HG03066 (cell line): ENCODE results near the gene SPDYC.

ENCODE experiments used
- ATAC-seq: cut with Tn5 transposase; IDR thresholded peaks from one replicate; pipeline ENCODE4 v1.9.1; 2021; ENCODE audit warnings: low read depth; ENCODE audit not compliant: unreplicated experiment

The SPDYC gene

DNA sequence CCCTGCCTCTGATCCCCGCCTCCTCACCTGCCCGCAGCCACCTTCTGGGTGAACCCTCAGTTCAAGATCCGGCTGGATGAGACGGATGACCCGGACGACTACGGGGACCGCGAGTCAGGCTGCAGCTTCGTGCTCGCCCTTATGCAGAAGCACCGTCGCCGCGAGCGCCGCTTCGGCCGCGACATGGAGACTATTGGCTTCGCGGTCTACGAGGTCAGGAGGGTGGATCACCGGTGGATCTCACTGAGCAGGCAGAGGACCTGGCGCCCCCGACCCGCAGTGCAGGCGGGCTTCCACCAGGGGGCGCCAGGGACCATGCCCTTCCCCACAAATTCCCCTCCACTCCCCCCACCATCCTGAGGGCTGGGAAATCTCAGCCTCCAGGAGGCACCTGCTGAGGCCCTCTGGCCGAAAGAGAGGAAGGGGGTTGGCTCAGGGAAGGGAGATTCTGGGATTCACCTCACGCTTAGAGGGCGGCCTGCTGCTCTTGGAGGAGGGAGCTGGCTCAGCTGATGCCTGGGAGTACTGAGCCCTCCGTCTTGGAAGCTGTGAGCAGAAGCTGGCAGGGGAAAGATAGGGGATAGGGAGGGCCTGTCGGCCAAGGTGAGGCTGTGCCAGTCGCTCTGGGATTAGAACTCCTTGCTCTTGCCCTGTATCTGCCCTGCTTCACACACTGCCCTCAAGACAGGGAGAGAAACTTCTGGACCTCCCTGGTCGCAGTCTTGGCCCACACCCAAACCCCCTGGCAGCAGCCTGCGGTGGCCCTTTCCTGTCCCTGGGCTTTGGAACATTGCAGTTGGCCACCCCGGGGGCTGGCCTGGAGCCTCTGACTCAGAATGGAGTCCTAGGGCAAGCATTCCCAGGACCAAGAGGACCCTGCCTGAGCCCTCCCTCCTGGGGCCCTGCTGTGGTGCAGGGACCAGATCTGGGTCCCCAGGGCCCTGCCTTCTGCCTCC lies 34.9 kb downstream of the SPDYC start:
- no peak for ATAC-seq

DNA sequence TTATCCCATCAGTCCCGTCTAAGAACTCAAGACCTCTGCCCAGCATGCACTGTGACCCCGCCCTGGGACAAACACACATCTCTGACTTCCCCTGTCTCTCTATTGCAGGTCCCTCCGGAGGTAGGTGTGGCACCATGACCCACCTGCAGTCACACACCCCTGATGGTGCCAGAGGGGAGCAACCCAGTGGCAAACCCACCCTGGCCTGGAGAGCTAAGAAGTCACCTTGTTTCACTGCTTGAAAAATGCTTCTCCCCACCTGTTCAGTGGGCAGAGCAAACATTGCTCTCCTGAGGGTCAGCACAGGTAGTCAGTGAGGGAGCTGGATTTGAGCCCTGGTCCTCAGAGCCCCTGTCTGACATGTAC lies 35.6 kb downstream of the SPDYC start:
- ATAC-seq = no peak

DNA sequence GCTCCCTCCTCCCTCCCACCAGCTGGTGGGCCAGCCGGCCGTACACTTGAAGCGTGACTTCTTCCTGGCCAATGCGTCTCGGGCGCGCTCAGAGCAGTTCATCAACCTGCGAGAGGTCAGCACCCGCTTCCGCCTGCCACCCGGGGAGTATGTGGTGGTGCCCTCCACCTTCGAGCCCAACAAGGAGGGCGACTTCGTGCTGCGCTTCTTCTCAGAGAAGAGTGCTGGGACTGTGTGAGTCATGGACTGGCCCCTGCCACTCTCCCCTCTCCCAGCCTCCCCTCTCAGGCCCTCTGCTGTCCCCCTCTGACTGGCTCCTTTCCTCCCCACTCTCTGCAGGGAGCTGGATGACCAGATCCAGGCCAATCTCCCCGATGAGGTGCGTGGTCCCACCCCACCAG lies 36.4 kb downstream of the SPDYC start:
- no peak for ATAC-seq

DNA sequence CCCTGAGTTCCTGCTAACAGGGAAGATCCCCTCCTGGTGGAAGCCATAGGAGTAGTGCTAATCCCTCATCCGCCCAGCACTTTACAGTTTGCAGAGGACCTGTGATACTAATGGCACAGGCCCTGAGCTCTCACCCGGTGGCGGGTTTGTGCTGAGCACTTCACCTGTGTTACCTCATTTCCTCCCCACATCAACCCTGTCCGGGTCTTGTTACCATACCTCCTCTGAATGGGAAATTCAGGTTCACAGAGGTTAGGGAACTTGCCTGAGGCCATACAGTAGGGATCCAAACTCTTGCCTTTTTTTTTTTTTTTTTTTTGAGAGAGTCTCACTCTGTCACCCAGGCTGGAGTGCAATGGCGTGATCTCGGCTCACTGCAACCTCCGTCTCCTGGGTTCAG lies 36.9 kb downstream of the SPDYC start:
- ATAC-seq = no peak

DNA sequence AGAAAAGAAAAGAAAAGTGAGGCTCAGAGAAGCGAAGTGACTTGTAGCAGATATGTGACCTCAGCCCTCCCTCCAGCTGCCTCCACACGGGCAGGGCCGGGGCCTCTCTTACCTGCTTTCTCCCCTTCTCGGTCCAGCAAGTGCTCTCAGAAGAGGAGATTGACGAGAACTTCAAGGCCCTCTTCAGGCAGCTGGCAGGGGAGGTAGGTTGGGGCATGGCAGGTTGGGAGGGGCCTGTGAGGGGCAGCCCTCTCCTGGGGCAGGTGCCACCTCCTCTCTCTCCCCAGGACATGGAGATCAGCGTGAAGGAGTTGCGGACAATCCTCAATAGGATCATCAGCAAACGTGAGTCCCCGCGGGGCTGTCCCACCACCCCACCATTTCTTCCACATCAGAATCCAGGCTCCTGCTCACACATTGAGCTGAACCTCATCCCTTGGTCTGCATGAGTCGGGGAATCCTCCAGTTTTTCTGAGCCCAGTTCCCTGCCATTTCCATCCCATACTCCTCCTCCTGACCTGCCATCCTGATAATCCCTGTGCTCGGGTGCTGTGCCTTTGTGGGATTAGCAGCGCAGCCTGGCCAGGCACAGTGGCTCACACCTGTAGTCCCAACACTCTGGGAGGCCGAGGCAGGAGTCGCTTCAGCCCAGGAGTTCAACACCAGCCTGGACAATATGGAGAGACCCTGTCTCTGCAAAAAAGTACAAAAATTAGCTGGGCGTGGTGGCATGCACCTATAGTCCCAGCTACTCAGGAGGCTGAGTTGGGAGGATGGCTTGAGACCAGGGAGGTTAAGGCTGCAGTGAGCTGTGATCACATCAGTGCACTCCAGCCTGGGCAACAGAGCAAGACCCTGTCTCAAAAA lies 38.1 kb downstream of the SPDYC start:
- no peak for ATAC-seq

DNA sequence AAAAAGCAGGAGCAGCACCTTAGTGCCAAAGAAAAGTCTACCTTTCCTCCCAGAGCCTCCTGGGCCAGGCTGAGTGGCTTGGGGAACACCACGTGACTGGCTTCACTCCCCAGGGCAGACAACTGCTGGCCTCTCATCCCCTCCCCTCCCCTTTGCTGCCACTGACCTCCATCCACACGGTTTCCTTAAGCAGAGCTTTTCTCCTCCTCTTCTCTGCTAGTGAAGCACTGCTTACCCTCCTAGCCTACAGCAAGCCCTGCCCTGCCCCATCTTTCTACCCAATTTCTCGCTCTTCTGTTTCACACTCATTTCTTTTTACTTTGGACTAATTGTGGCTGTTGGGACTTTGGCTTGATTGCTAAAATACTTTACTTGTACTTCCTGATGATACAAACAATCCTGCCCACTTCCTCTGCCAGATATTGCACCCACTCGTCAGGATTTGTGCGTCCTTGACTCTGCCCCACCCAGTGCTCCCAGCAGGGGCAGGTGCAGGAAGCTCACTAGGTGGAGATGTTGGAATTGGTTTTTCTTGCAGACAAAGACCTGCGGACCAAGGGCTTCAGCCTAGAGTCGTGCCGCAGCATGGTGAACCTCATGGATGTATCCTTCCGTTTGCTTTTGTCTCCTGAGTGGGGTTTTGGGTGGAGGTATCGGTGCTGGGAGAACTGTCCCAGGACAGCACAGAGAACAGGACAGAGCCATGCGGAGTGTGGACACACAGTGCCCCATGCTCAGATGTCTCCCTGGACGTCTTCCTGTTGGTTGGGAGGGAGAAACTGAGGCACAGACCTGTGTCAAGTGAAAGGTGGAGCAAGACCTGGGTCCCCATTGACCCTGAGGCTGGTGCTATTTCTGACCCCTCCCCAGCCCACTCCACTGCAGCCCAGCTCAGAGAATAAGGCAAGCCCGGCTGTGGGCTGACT lies 39.0 kb downstream of the SPDYC start:
- no peak for ATAC-seq

DNA sequence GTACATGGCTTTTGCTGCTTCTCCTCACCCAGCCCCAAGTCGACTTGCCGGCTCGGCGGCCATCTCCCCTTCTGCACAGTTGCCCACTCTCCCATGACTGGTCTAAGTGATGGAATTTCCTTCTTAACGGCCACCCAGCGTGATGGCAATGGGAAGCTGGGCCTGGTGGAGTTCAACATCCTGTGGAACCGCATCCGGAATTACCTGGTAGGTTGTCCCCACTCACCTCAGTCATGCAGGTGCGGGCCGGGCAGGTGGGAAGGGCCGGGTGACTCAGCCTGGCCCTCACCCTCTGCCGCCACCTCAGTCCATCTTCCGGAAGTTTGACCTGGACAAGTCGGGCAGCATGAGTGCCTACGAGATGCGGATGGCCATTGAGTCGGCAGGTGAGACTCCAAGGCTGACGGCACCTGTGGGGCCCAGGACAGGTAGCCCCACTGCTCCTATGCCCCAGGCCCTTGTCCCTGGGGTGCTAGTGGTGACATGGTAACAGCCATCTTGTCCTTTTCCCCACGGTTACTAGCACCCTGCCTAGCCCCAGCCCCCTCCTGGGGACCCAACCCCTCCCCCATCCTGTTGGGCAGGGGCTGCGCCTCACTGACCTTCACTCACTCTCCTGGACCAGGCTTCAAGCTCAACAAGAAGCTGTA lies 39.8 kb downstream of the SPDYC start:
- ATAC-seq = no peak

DNA sequence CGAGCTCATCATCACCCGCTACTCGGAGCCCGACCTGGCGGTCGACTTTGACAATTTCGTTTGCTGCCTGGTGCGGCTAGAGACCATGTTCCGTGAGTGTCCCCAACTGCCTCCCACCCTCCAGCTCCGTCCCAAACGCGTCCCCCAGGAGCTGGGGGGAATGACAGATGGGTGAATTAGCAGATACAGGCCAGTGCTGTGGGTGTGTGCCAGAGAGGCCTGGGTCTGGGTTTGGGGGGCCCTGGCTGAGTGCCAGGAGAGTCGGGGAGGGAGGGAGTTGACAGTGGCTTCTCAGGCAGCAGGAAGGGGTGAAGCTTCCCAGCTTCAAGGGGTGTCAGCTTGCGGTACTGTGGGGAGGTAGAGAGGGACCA lies 40.3 kb downstream of the SPDYC start:
- ATAC-seq = no peak

DNA sequence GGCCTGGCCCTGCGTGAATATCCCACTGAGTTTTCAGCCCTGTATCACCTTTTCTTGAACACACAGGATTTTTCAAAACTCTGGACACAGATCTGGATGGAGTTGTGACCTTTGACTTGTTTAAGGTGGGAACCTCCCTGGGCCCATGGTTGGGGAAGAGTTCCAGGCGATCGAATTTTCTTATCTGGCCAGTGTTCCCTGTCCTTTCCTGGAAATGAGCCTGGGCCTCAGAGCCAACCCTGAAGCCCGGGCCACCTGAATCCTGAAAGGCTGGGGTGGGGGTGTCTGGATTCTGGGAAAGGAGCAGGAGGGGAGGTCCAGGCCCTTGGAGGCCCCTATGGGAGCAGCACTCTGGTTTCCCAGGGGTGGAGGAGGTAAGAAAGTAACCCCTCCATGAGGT lies 40.7 kb downstream of the SPDYC start:
- no peak for ATAC-seq

DNA sequence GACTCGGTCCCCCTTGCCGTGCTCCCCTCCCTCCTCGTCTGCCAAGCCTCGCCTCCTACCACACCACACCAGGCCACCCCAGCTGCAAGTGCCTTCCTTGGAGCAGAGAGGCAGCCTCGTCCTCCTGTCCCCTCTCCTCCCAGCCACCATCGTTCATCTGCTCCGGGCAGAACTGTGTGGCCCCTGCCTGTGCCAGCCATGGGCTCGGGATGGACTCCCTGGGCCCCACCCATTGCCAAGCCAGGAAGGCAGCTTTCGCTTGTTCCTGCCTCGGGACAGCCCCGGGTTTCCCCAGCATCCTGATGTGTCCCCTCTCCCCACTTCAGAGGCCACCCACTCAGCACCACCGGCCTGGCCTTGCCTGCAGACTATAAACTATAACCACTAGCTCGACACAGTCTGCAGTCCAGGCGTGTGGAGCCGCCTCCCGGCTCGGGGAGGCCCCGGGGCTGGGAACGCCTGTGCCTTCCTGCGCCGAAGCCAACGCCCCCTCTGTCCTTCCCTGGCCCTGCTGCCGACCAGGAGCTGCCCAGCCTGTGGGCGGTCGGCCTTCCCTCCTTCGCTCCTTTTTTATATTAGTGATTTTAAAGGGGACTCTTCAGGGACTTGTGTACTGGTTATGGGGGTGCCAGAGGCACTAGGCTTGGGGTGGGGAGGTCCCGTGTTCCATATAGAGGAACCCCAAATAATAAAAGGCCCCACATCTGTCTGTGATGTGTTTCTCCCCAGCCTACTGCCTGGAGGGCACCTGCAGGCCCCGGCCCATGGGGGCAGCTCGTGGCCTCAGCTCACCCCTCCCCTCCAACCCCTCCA lies 41.5 kb downstream of the SPDYC start:
- no peak for ATAC-seq

DNA sequence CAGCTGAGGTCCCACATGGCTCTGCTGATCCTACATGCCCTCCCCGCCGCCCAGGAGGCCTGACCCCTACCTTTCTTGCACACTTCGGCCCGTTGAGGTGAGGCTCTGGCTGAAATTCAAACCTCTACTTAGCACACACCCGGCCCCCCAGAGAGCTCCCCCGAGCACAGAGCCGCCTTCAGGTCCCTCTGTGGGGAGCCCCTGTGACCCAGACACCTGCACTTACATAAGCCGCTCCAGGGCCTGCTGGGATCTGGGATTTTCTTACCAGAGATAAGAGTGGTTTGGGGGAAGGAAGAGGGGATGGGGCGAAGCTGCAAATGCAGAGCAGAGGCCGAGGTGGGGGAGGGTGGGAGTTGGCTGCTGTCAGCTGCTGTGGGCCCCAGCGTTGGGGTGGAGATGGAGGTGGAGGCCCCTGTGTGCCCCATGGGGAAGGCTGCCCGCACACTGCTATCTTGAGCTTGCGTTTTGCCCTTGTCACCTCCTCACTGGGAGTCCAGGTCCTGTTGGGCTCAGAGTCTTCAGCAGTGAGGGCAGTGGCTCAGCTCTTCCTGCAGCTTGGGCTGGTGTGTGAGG lies 42.3 kb downstream of the SPDYC start:
- no peak for ATAC-seq

DNA sequence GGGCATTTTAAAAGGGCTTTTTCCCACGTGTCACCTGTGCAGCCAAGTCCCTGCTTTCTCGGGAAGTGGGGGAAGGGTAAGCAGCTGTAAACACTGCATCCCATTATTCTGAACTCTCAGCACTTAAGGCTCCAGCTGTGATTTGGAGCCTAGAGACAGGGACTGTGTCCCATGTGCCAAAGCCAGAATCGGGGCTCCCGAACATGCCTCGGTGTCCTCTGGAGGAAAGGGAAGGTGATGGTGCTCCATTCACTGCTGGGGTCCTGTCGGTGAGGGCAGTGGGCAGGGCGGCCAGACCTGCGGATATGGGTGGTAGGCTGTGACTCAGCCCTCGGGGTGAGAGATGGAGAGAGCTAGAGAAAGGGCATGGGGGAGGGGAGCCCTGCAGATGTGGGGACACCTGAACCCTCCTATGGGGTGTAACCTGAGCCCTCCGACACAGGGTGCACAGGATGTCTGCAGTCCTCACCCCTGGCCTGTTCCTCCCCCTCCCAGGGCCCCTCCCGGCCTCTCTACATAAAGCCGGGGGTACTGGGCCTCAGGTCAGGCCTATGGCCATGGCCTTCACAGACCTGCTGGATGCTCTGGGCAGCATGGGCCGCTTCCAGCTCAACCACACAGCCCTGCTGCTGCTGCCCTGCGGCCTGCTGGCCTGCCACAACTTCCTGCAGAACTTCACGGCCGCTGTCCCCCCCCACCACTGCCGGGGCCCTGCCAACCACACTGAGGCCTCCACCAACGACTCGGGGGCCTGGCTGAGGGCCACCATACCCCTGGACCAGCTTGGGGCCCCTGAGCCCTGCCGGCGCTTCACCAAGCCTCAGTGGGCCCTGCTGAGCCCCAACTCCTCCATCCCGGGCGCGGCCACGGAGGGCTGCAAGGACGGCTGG lies 43.5 kb downstream of the SPDYC start:
- ATAC-seq = no peak

DNA sequence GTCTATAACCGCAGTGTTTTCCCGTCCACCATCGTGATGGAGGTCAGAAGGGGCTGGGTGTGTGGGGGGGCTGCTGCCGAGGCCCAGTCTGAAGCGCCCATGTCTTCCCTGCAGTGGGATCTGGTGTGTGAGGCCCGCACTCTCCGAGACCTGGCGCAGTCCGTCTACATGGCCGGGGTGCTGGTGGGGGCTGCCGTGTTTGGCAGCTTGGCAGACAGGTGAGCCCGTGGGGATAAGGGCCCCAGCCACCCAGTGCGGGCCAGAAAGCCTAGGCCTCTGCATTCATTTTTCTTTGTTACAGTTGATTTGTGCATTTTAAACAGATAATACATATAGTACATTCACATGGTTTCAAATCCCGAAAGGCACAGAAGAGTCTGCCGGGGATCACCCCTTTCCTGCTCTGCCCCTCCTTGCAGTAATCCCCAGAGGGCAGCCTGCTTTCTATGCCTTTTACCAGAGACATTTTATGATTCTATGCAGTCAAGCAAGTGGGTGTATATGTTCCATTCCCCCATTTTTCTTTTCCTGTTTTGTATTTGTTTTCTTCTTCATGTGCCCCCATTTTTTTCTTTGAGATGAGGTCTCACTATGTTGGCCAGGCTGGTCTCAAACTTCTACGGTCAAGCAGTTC lies 44.3 kb downstream of the SPDYC start:
- no peak for ATAC-seq

DNA sequence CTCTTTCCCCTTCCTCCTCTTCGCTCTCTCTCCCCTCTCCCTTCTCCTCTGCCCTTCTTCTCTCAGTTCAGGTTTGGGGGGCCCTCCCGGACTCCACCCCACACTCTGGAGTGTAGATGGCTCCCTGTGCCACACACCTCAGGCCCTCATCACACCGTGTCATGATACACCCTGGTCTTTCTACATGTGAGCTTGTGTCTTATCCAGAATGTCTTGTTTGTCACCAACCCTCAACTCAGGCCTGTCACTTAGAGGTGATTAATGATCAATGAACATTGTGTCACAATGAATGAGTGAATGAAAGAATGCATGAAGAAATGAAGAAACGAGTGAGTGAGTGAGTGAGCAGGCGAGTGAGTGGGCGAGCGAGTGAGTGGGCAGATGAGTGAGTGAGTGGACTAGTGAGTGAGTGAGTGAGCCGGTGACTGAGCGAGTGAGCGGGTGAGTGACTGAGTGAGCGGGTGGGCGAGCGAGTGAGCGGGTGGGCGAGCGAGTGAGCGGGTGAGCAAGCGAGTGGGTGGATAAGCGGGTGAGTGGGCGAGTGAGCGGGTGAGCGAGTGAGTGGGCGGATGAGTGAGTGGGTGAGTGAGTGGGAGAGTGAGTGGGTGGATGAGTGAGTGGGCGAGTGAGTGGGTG lies 45.5 kb downstream of the SPDYC start:
- ATAC-seq = no peak

DNA sequence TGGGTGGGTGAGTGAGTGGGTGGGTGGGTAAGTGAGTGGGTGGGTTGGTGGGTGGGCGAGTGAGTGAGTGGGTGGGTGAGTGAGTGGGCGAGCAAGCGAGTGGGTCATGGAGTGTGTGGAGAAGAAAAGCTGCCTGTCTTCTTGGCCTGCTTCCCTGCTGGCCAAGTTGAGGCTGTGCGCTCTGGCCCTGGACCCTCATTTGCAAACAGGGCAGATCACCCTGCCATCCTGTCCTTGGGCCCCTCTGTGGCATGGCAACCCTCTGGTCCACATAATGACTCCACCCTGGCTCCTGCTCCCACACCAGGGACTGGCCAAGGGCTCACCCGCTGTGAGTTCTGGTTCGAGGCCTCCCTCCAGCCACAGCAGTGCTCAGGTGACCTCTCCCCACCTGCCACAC lies 46.8 kb downstream of the SPDYC start:
- no peak for ATAC-seq

DNA sequence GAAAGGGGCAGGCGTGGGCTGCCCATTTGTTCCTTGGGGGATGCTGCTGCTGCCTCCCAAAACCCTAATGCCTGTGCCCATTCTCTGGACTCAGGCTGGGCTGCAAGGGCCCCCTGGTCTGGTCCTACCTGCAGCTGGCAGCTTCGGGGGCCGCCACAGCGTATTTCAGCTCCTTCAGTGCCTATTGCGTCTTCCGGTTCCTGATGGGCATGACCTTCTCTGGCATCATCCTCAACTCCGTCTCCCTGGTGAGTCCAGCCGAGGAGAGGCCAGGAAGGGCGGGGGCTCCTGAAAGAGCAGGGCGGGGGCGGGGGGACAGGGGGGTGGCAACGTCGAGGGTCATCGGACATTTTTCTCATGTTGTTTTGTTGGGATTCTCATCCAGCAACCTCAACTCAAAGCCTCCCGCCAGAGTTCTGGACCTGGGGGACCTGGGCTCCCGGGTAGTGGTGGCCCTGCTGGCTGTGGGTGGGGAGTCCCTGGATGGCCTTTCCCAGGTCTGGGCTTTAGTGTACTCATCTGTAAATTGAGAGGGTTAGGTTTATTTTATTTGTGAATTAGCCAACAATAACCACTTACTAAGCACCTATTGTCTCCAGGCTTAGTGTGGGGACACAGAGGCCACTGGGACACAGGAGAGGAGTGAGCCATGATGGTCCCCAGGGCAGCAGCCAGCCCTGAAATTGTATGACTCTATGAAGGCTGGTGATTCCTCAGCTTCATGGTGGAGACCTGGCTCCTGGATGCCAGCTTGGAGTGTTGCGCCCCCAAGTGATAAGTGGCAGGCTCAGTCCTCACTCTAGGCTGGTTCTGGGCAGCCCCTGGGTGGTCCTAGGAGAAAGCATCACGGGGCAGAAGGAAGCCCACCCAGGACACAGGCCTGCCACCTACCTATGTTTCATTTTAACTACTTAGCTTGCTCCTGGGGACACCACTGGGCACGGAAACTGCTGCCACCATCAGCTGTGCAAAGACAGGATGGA lies 47.7 kb downstream of the SPDYC start:
- ATAC-seq = no peak
